ENCODE results near the gene ISCU. TPM values are rescaled to one million over a fixed set of nuclear protein-coding genes. Genes with fewer than 3 reads are reported as not detected.

Gene ISCU
- total and polyA plus RNA-seq, 2 of the 8 experiments (the other 6 are each of a cell fraction or from before 2014, with no cell fraction given): 72.1 to 78.1 TPM

DNA sequence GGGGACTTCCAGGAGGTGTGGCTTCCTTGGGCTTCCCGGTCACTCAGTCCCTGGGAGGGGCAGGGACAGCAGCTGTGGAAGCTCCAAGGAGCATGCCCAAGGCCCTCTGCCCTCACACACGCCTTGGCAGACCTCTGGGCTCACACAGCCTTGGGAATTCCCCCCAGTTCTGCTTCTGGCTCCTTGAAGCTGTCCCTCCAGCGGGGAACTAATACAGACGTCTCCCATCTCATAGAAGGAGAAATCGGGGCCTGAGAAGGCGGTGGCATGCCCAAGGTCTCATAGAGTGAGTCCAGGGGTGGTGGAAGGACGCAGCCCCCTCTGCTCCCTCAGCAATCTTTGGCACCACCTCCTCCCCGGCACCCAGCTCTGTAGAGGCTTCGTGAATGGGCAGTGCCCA is 51.2 kb downstream of the ISCU start:
- Histone ChIP-seq H4K5ac (ENCODE audit: insufficient read length, low read depth, low read length) (no peak overlapping the region), H3K79me1 (ENCODE audit: low read depth, low read length) (no peaks in the 10 kb centered on the region), H3K9ac (replicated peaks in 1 of 4; ENCODE audit: extremely low read depth in 1 of 4, low read depth in 3 of 4, low read length in 3 of 4) (no peak overlapping the region), H3K9me3 (ENCODE audit: insufficient read depth in 2 of 2, low read depth in 1 of 2, low read length in 1 of 2) (no peaks in the 10 kb centered on the region), H4K91ac (replicated peaks; ENCODE audit: insufficient read length, low read length) (peak overlapping the region; percentile 0), H3K23me2 (ENCODE audit: low read depth, low read length) (no peaks in the 10 kb centered on the region), H2BK120ac (replicated peaks; ENCODE audit: low read depth, low read length) (no peak overlapping the region), H3K18ac (ENCODE audit: extremely low read depth, low read length) (peak overlapping the region; percentile 41; the same call in 1 of the 2 replicates), H3K4me1 (replicated peaks in 1 of 4; ENCODE audit: control insufficient read depth in 3 of 4, insufficient read depth in 4 of 4, low read length in 3 of 4) (peaks cover 0 to 12% (median 4%) of the 10 kb centered on the region in 4 experiments; a peak in 5 of 7 replicates), H3K4me3 (ENCODE audit: extremely low read depth in 1 of 4, insufficient read depth in 2 of 4, low read depth in 3 of 4, low read length in 4 of 4) (no peak overlapping the region), H3K27ac (ENCODE audit: low read depth, low read length) (no peak overlapping the region), H3K14ac (ENCODE audit: insufficient read length) (no peak overlapping the region), H3K56ac (replicated peaks; ENCODE audit: insufficient read length, low read depth, low read length) (no peak overlapping the region), H3K79me2 (ENCODE audit: control insufficient read depth in 1 of 2, insufficient read depth in 2 of 2, low read length in 2 of 2) (no peaks in the 10 kb centered on the region), H2BK12ac (ENCODE audit: low read depth, low read length) (peak overlapping the region; percentile 80; the same call in 1 of the 2 replicates), H2BK15ac (ENCODE audit: low read length) (no peak overlapping the region), H4K8ac (ENCODE audit: extremely low read depth, insufficient read depth, low read length) (no peak overlapping the region), H2AK5ac (ENCODE audit: low read depth, low read length) (no peak overlapping the region), H3K4ac (replicated peaks; ENCODE audit: insufficient read length, low read depth, low read length) (no peak overlapping the region), H3K27me3 (replicated peaks in 1 of 4; ENCODE audit: control insufficient read depth in 3 of 4, extremely low read depth in 1 of 4, insufficient read depth in 3 of 4, low read length in 3 of 4) (no peaks in the 10 kb centered on the region), H2AFZ (ENCODE audit: low read length) (no peak overlapping the region; the same call in 1 of the 2 replicates), H4K20me1 (replicated peaks in 1 of 2; ENCODE audit: control insufficient read depth in 1 of 2, insufficient read depth in 2 of 2, low read length in 2 of 2) (no peaks in the 10 kb centered on the region), H2BK20ac (ENCODE audit: low read length) (no peak overlapping the region), H3K23ac (ENCODE audit: insufficient read length) (no peak overlapping the region), H3K36me3 (ENCODE audit: control insufficient read depth in 2 of 4, insufficient read depth in 4 of 4, low read length in 3 of 4) (no peaks in the 10 kb centered on the region), H3K4me2 (ENCODE audit: insufficient read depth in 1 of 2, low read depth in 2 of 2, low read length in 2 of 2) (no peak overlapping the region), H2BK5ac (ENCODE audit: low read depth, low read length) (0 out of 2 replicates have a peak overlapping the region, but pooled peaks have one; percentile 48)
- CTCF ChIA-PET (ENCODE audit: partially characterized antibody): interaction anchor here (1.0 to 22.5 kb wide), 5 partner anchors 14 to 191 kb away, joined by 3 to 523 read pairs (median 3); partner anchors contain the start of genes ISCU and SART3
- TF ChIP-seq HDAC6 (IDR thresholded peaks at IDR 0.05; ENCODE audit: low read depth, low read length) (no peak), TAF1 (IDR thresholded peaks at IDR 0.05; ENCODE audit: low read depth, low read length) (no peak), JUND (IDR thresholded peaks at IDR 0.05; ENCODE audit: low read length) (no peak), POU5F1 (IDR thresholded peaks at IDR 0.05; ENCODE audit: low read depth, low read length) (no peak), BACH1 (IDR thresholded peaks at IDR 0.05; ENCODE audit: low read length) (no peak), TBP (IDR thresholded peaks at IDR 0.05; ENCODE audit: low read depth, low read length) (no peak), EP300 (IDR thresholded peaks at IDR 0.05; ENCODE audit: borderline replicate concordance in 1 of 2, low read depth in 2 of 2, low read length in 2 of 2) (no peak), SRF (IDR thresholded peaks at IDR 0.05; ENCODE audit: low read depth, low read length) (no peak), SP4 (IDR thresholded peaks at IDR 0.05; ENCODE audit: low read length) (no peak)
- TF ChIP-seq, protein P1, sequence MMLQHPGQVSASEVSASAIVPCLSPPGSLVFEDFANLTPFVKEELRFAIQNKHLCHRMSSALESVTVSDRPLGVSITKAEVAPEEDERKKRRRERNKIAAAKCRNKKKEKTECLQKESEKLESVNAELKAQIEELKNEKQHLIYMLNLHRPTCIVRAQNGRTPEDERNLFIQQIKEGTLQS (IDR thresholded peaks at IDR 0.05; ENCODE audit: insufficient read depth, low read depth, low read length): no peak
- TF ChIP-seq, protein P2, sequence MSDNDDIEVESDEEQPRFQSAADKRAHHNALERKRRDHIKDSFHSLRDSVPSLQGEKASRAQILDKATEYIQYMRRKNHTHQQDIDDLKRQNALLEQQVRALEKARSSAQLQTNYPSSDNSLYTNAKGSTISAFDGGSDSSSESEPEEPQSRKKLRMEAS (IDR thresholded peaks at IDR 0.05): no peak
- POLR2A ChIA-PET (ENCODE audit: partially characterized antibody): interaction anchor here (0.7 to 2.0 kb wide), 6 partner anchors 9 to 52 kb away, joined by 3 to 10 read pairs (median 3); partner anchors contain the start of genes ISCU and SART3
- FAIRE-seq (no peak), DNase-seq (ENCODE audit: low read depth in 1 of 2, low spot score in 2 of 2) (no peak)
- 86% methylated on average over 9 of the region's 9 CpGs; no CpG with 5 or more reads in 1 of the 2 experiments for WGBS, 2 experiments (ENCODE audit: extremely low coverage in 1 of 2, insufficient coverage in 1 of 2, insufficient read length in 1 of 2, insufficient replicate concordance in 2 of 2, low coverage in 1 of 2, low lambda C conversion rate in 2 of 2, missing lambda C conversion rate in 1 of 2)

All from H1 (cell line).